Calu3 (cell line): ENCODE measurements around the gene CCDC117. TPM values are rescaled to one million over a fixed set of nuclear protein-coding genes. Genes with fewer than 3 reads are reported as not detected.
"Not testable (repeated sequence)": the region's sequence is repeated elsewhere in the genome, so short reads cannot be mapped to it uniquely, and the experiment has no call there.

Source experiments
- BruUV-seq: library from RNA; stranded (reverse); fragments of 400-500 nt; replicated peaks from 2 replicates; lab custom pipeline; 2021; lab: Mats Ljungman, UMichigan
- CTCF ChIA-PET: fragments of 300-600 bp; sonication (Branson Sonifier 250); formaldehyde crosslinking; loops from one replicate; lab custom pipeline; 2022; ENCODE audit warnings: antibody characterized with exemption; lab: Charles Lee
- DNase-seq: peaks from one replicate; pipeline ENCODE4 v3.0.0; 2022
- H3K27ac Mint-ChIP-seq: one replicate; pipeline ENCODE4 v1.8.0; 2022; ENCODE audit warnings: mixed read lengths; ENCODE audit not compliant: unreplicated experiment
- H3K27me3 Mint-ChIP-seq: one replicate; pipeline ENCODE4 v1.8.0; 2022; ENCODE audit warnings: mixed read lengths; ENCODE audit not compliant: unreplicated experiment
- H3K36me3 Mint-ChIP-seq: one replicate; pipeline ENCODE4 v1.8.0; 2022; ENCODE audit warnings: mild to moderate bottlenecking, moderate library complexity, mixed read lengths; ENCODE audit not compliant: insufficient read depth, unreplicated experiment
- H3K4me1 Mint-ChIP-seq: one replicate; pipeline ENCODE4 v1.8.0; 2022; ENCODE audit warnings: mild to moderate bottlenecking, low read depth, mixed read lengths; ENCODE audit not compliant: unreplicated experiment
- H3K4me3 Mint-ChIP-seq: one replicate; pipeline ENCODE4 v1.8.0; 2022; ENCODE audit warnings: mild to moderate bottlenecking, low read depth, moderate library complexity, mixed read lengths; ENCODE audit not compliant: unreplicated experiment
- H3K9me3 Mint-ChIP-seq: one replicate; pipeline ENCODE4 v1.8.0; 2022; ENCODE audit warnings: low read depth, mixed read lengths; ENCODE audit not compliant: unreplicated experiment
- intact Hi-C: fragments of 100-400 bp; cut with micrococcal nuclease; formaldehyde crosslinking; loops from one replicate; pipeline ENCODE4 v1.10.0; 2022; ENCODE audit not compliant: unreplicated experiment
- total RNA-seq: library from RNA; stranded (reverse); gene quantifications from 2 replicates; pipeline ENCODE4 v1.2.3, GENCODE V29; 2022
- TF ChIP-seq, protein P1 (sequence below): fragments of 200-600 bp; IDR thresholded peaks from one replicate; pipeline ENCODE4 v1.8.0; 2022; ENCODE audit warnings: antibody characterized with exemption; ENCODE audit not compliant: unreplicated experiment

Gene CCDC117
- total RNA-seq, 1 experiment from 2014 or later: 27.0 TPM

DNA sequence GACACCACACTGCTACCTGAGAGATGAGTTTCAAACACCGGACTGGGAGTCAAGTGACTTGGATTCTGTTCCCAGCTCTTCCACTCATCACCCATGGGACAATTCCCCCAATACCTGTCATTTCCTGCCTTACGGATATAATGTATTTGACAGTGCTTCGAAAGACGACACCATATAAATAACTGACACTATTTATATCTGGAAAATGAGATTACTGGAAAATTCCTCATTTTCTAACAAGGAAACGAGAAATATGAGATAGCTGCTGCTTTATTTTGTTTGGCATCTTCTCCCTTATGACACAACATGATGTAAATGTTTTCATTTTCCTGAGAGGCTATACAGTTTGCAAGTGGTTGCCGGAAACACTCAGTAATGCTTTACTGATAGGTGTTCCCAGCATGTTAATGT lies 22.0 kb upstream of the CCDC117 start:
- Mint-ChIP-seq H3K4me3 (no peak overlapping the region), H3K9me3 (no peaks in the 10 kb centered on the region), H3K36me3 (peaks cover 21% of the 10 kb centered on the region), H3K27me3 (no peaks in the 10 kb centered on the region), H3K4me1 (no peaks in the 10 kb centered on the region), H3K27ac (no peak overlapping the region)
- TF ChIP-seq, protein P1, sequence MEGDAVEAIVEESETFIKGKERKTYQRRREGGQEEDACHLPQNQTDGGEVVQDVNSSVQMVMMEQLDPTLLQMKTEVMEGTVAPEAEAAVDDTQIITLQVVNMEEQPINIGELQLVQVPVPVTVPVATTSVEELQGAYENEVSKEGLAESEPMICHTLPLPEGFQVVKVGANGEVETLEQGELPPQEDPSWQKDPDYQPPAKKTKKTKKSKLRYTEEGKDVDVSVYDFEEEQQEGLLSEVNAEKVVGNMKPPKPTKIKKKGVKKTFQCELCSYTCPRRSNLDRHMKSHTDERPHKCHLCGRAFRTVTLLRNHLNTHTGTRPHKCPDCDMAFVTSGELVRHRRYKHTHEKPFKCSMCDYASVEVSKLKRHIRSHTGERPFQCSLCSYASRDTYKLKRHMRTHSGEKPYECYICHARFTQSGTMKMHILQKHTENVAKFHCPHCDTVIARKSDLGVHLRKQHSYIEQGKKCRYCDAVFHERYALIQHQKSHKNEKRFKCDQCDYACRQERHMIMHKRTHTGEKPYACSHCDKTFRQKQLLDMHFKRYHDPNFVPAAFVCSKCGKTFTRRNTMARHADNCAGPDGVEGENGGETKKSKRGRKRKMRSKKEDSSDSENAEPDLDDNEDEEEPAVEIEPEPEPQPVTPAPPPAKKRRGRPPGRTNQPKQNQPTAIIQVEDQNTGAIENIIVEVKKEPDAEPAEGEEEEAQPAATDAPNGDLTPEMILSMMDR: no peak
- no TSS peak for BruUV-seq
- CTCF ChIA-PET: interaction anchor here (0.7 kb wide), 1 partner anchor 40 kb away, joined by 4 read pairs; no protein-coding TSS in a partner anchor
- intact Hi-C loops: no loop called here
- DNase-seq: no peak

DNA sequence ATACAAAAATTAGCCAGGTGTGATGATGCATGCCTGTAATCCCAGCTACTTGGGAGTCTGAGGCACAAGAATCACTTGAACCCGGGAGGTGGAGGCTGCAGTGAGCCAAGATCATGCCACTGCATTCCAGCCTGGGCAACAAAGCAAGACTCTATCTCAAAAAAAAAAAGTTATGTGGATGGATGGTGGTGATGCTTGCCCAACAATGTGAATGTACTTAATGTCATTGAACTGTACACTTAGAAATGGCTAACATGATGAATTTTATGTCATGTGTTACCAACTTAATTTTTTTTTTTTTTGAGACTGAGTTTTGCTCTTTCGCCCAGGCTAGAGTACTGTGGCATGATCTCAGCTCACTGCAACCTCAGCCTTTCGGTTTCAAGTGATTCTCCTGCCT lies 18.0 kb upstream of the CCDC117 start:
- H3K27me3 Mint-ChIP-seq, H3K4me3 Mint-ChIP-seq, intact Hi-C loops, BruUV-seq, H3K36me3 Mint-ChIP-seq, DNase-seq, H3K27ac Mint-ChIP-seq, H3K4me1 Mint-ChIP-seq, H3K9me3 Mint-ChIP-seq: not testable (repeated sequence)
- CTCF ChIA-PET: interaction anchor here (0.6 kb wide), 1 partner anchor 25 kb away, joined by 4 read pairs; no protein-coding TSS in a partner anchor

DNA sequence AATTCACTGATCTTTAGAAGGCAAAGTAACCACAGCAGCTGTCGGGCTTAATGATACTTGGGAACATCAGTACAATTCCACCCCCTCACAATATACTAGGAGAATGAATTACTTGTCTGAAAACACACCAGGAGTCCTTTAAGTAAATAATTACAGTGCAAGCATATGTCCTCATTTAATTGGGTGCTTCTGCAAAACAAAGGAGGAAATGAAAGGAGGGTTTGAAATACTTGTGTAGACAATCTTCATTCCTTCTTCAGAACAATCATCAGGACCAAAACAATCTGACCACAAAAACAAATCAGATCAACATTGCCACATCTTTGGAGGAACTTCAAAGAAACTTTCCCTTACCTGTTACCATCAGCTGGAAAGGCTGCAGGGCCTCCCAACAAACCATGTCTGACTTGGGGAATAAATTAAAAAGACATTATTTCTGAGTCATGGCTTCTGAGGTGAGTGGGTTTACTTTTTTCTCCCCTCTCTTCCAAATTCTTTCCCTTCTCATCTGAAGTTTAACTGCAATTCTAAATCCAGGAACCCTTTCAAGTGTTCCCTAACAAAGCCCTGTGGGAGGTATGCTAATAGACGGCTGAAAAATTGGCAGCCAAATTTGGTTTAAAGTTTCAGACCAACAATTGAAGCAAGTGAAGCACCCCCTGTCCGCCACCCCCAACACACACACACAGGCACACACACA lies 12.5 kb upstream of the CCDC117 start:
- BruUV-seq: no TSS peak
- CTCF ChIA-PET: interaction anchor here (1.7 kb wide), 1 partner anchor 19 kb away, joined by 7 read pairs; no protein-coding TSS in a partner anchor
- H3K9me3 Mint-ChIP-seq: no peaks in the 10 kb centered on the region
- DNase-seq: no peak
- no peaks in the 10 kb centered on the region for H3K4me1 Mint-ChIP-seq
- H3K27me3 Mint-ChIP-seq: no peaks in the 10 kb centered on the region
- TF ChIP-seq, protein P1: no peak
- H3K4me3 Mint-ChIP-seq: no peak overlapping the region
- no peak overlapping the region for H3K27ac Mint-ChIP-seq
- no peaks in the 10 kb centered on the region for H3K36me3 Mint-ChIP-seq
- intact Hi-C loops: no loop called here

DNA sequence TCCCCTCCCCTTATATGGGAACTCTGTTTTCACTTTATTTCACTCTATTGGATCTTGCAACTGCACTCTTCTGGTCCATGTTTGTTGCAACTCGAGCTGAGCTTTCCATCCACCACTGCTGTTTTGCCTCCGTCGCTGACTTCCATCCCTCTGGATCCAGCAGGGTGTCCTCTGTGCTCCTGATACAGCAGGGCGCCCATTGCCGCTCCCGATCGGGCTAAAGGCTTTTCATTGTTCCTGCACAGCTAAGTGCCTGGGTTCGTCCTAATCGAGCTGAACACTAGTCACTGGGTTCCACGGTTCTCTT lies 11.1 kb upstream of the CCDC117 start:
- CTCF ChIA-PET: no interaction called here
- no peak for DNase-seq
- Mint-ChIP-seq H3K4me3 (no peak overlapping the region), H3K27ac (no peak overlapping the region), H3K36me3 (no peaks in the 10 kb centered on the region), H3K27me3 (no peaks in the 10 kb centered on the region), H3K9me3 (no peaks in the 10 kb centered on the region), H3K4me1 (no peaks in the 10 kb centered on the region)
- TF ChIP-seq, protein P1: no peak
- no TSS peak for BruUV-seq
- intact Hi-C loops: no loop called here

DNA sequence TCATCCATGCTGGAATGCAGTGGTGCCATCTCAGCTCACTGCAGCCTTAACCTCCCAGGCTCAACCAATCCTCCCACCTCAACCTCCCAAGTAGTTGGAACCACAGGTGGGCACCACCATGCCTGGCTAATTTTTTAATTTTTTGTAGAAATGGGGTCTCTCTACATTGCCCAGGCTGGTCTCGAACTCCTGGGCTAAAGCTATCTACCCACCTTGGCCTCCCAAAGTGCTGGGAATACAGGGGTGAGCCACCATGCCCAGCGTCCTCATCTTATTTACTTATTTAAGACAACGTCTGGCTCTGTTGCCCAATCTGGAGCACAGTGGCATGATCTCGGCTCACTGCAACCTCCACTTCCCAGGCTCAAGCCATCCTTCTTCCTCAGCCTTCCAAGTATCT lies 10.5 kb upstream of the CCDC117 start:
- H3K9me3 Mint-ChIP-seq, CTCF ChIA-PET, H3K27me3 Mint-ChIP-seq, H3K4me3 Mint-ChIP-seq, DNase-seq, intact Hi-C loops, H3K36me3 Mint-ChIP-seq, BruUV-seq, H3K4me1 Mint-ChIP-seq, H3K27ac Mint-ChIP-seq: not testable (repeated sequence)
